ENCODE data around the gene NAV1.

DNA sequence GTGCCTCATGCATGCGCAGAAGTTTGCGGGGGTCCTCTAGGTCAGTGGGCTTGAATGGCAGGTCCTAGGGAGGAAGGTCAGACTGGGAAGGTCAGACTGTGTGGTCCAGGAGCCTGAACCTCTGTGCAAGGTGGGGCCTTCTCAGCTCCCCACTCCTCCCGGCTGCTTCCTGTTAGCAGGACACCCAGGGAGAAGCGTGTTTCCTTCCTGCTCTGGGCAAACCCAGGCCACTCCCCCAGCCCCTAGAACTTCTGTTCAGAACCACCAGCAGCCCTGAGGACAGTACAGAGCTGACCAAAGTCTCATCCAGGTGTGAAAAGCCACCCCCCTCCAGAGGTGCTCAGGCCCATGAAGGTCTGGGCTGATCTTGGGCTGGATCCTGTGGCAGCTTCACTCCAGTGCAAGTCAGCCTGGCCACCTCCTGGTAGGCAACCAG is 29.9 kb downstream of the NAV1 start:
- TF ChIP-seq POLR2A (IDR thresholded peaks at IDR 0.05): no peak
- TF ChIP-seq, protein P1, sequence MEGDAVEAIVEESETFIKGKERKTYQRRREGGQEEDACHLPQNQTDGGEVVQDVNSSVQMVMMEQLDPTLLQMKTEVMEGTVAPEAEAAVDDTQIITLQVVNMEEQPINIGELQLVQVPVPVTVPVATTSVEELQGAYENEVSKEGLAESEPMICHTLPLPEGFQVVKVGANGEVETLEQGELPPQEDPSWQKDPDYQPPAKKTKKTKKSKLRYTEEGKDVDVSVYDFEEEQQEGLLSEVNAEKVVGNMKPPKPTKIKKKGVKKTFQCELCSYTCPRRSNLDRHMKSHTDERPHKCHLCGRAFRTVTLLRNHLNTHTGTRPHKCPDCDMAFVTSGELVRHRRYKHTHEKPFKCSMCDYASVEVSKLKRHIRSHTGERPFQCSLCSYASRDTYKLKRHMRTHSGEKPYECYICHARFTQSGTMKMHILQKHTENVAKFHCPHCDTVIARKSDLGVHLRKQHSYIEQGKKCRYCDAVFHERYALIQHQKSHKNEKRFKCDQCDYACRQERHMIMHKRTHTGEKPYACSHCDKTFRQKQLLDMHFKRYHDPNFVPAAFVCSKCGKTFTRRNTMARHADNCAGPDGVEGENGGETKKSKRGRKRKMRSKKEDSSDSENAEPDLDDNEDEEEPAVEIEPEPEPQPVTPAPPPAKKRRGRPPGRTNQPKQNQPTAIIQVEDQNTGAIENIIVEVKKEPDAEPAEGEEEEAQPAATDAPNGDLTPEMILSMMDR (IDR thresholded peaks at IDR 0.05): no peak
- TF ChIP-seq EP300 (IDR thresholded peaks at IDR 0.05; ENCODE audit: low read depth): no peak
- no peak for TF ChIP-seq POLR2AphosphoS5 (IDR thresholded peaks at IDR 0.05)
